Measurements from ENCODE around the gene TAS2R60.
"Not testable (repeated sequence)": the region's sequence is repeated elsewhere in the genome, so short reads cannot be mapped to it uniquely, and the experiment has no call there.

TAS2R60 gene

DNA sequence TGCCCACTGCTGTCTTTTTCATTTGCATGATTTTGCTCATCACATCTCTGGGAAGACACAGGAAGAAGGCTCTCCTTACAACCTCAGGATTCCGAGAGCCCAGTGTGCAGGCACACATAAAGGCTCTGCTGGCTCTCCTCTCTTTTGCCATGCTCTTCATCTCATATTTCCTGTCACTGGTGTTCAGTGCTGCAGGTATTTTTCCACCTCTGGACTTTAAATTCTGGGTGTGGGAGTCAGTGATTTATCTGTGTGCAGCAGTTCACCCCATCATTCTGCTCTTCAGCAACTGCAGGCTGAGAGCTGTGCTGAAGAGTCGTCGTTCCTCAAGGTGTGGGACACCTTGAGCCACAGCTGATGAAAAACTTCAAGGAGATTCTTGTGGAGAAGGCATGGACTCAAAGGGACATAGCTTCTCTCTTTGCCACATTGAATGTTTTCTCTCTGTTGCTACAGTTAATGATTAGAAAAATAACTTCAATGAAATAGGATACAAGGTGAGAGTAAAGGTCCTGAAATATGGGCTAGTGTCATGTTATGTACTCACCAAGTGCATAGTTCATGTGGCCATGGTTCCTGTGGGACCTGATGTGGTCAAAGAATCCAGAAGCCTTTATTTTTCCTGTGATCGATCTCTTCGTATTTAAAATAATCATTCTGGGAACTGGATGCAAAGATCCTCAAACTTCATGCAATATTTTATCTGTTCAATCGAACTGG is 970 bp downstream of the TAS2R60 start:
- no peak for DNase-seq

DNA sequence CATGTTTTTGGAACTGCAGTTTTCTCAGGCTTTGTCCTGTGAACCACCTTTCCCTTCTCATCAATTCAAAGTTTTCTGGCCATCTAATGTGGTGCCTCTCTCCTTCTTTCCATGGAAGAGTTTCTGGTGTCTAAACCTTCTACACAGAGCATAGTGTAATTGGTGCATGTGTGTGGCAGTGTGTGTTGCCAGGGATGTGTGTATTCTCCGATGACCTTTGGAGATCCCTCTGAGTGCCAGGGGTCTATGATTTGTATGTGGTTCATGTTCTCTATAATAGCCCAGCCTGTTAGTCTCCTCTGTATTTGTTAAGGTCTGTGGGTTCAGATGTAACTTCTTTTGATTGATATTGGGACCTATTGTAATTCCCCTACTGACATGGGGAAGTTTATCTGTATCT is 1.5 kb downstream of the TAS2R60 start:
- no peak for DNase-seq

DNA sequence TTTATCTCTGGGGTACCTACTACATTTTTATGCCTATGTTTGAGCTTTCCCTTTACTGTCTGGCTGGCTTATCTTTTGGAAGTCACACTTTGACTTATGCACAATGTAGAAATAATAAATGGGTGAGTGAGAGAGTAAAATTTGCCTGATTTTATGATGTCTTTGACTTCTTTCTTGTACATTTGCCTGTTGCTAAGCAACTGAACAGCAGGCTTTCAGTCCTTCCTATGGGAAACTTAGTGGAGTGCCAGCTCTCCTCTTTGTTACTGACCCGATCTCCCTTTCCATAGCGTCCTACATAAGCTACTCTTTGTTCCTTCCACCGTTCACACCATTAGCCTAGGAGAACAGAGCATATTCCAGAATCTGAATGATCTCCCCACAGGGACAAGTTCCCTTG is 4.2 kb downstream of the TAS2R60 start:
- DNase-seq = no peak

GRCh38 chr7:143448429-143448828 is 5.2 kb downstream of the TAS2R60 start:
- no peak for DNase-seq

GRCh38 chr7:143449793-143450192 is 6.5 kb downstream of the TAS2R60 start:
- DNase-seq = no peak

- no peak for DNase-seq
Observed at GRCh38 chr7:143451122-143451521, 7.9 kb downstream of the TAS2R60 start.

DNA sequence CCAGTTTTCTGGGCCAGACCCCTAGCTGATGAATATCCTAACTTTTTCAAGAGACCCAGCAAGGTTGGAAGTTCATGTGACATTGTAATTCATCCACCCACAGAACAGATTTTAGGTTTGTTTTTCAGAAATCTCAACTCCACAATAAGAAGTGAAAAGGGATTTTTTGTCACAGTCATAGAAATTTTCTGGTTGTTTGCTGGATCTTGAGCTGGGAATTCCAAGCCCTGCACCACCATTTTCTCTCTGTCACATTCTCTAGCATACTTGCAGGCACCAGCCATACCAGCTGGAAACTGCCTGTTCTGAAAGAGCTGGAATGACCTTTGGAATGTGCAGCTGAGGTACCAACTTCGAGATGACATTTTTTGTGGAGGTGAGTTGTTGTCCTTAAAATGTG is 8.5 kb downstream of the TAS2R60 start:
- DNase-seq = no peak

GRCh38 chr7:143452495-143452894 is 9.2 kb downstream of the TAS2R60 start:
- DNase-seq = no peak

- no peak for DNase-seq
Observed at GRCh38 chr7:143454091-143454680, 10.9 kb downstream of the TAS2R60 start.

GRCh38 chr7:143455491-143455890 is 12.2 kb downstream of the TAS2R60 start:
- no peak for DNase-seq

DNA sequence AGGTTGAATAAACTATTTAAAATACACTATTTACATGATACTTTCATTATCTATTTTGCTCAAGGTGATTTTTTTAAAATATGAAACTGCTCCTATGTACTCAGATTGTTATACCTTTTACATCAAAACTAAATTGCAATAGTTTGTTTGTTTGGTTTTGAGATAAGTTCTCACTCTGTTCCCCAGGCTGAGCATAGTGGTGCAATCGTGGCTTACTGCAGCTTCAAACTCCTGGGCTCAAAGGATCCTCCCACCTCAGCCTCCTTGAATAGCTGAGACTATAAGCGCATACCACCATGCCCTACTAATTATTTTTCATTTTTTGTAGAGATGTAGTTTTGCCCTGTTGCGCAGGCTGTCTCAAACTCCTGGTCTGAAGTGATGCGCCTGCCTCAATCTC is 12.7 kb downstream of the TAS2R60 start:
- no peak for DNase-seq

DNA sequence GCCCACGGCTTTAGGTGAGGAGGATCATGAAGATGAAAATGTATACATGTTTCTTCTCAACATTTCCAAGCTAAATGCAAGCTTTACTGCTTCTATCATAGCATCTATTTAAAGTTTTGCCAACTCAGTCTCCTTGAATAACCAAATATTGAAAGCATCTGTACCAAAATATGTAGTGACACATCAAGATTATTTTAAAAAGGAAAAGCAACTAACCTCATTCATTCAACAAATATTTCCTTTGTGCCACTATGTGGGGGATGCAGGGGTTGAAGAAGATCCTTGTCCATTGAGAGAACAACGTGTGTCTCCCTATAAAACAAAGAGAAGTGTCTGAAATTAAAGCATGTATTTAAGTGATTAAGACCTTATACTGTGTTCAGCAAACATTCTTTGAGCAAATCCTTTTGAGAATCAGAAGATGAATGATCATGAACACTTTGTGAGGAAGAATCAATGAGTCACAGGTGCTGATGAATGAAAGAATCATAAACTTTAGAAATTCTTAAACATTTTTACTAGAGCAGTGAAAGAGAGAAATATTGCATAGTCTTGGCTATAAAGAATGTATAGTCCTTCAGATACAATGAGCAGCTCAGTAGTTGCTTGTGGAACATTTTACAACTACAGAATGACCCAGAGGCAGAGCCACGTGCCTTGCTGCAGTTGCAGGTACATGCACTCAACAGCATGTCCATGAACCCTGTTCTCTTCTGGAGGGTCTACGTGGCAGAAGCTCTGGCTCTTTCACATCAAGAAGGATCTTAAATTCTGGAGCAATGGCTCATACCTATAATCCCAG is 13.9 kb downstream of the TAS2R60 start:
- no peak for DNase-seq

- no peak for DNase-seq
Observed at GRCh38 chr7:143458263-143458662, 15.0 kb downstream of the TAS2R60 start.

DNA sequence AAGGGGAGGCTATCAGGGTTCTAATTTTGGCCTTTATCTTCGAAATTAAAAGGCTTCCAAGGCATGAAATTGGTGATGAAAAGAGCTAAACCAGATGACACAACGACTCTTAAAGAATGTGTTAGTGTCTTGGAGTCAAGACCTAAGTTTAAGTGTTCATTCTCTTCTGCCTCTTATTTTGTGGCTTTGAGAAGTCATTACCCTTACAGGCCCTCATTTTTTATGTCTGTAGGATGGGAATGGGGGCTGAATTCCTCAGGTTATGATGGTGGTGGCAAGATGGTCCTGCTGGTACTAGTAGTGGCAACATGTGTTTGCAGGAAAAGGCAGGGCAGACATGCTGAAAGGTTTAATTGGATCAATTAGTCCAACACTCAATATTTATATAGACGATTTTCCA is 15.4 kb downstream of the TAS2R60 start:
- no peak for DNase-seq

DNA sequence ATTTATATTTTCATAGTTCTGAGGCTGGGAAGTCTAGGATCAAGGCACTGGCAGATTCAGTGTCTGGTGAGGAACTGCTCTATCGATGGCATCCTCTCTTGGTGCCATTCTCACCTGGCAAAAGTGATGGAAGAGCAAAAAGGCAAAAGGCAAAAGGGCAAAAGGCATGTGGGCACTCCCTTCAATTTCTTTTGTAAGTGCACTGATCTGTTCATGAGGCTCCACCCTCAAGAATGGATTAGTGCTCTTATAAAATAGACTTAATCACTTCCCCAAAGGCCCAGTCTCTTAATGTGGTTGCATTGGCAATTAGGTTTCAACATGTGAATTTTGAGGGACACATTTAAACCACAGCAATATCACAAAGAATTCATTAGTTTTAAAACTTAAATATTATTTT is 16.1 kb downstream of the TAS2R60 start:
- DNase-seq = no peak

- no peak for DNase-seq
Observed at GRCh38 chr7:143460271-143460979, 17.2 kb downstream of the TAS2R60 start.

DNA sequence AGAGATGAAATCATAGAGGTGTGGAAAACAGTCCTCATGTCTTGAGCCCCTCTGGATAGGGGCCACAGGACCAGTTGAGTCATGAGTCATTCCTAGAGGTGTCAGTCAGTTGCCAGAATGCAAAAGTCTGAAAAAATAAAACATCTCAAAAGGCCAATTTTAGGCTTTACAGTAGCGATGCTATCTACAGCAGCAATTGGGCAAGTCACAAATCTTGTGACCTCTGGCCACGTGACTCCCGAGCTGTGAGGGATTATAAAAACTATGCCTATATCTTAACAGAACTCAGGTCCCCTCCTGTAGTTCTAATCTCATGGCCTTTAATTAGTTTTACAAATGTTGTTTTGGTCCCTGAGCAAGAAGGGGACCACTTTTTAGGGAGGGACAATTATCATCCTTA is 18.8 kb downstream of the TAS2R60 start:
- DNase-seq = no peak

DNA sequence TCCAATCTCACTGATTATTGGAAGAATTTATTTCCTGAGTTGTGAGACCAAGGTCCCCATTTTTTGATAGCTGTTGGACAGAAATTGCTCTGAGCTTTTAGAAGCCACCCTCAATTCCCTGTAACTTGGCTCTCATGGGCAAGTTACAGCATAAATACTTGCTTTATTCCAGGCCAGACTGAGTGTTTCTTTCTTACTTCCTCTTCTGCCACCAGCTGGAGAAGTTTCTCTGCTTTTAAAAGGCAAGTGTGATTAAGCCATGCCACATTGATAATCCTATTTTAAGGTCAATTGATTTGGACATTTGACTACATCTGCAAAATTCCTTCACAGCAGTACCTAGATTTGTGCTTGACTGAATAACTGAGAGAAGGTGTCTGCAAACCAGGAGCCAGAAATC is 20.3 kb downstream of the TAS2R60 start:
- DNase-seq = no peak

- DNase-seq = no peak
Observed at GRCh38 chr7:143463957-143464356, 20.7 kb downstream of the TAS2R60 start.

- no peak for DNase-seq
Observed at GRCh38 chr7:143467724-143468123, 24.5 kb downstream of the TAS2R60 start.

DNA sequence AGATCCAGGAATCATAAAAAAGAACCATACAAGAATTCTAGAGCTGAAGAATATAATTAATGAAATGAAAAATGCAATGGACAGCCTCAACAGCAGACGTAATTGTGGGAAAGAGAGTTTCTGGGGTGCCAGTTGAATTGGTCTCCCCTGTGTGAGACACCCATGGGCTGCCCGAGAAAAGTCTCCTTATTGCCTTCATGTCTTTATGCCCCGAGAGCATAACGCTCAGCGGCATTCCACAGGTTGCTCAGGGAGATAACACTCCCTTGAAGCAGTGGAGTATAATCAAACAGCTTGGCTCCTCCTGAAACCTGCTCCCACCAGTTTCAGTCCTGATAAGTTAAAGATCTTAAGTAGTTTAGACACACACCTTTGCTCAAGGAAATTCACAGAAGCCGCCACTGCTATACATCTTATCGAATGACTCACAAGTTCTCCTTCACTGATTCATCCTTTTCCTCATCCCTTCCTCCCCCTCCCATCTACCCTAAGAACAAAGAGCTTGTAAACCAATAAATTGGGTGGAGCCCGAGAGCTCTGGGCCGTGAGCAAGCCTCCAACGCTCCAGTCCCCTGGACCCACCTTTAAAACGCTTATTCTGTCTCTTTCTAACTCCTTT is 28.9 kb downstream of the TAS2R60 start:
- DNase-seq = not testable (repeated sequence)

GRCh38 chr7:143477501-143478150 is 34.4 kb downstream of the TAS2R60 start, which contains the start of gene TAS2R41:
TAS2R41 (plus strand) TSS chr7:143477873; CDS start chr7:143477873, 0 bp downstream.
- no peak for DNase-seq

All from stimulated activated CD4-positive, alpha-beta T cell treated with anti-CD3 and anti-CD28 coated beads, Interleukin-4, amount 100 ng/mL, for 4 hours (primary cell).